A673 (cell line): Measurements from ENCODE around the gene MAP1S. TPM values are rescaled to one million over a fixed set of nuclear protein-coding genes. Genes with fewer than 3 reads are reported as not detected.

Source experiments
- BruUV-seq: library from RNA; stranded (reverse); fragments of 400-500 nt; replicated peaks from 2 replicates; lab custom pipeline; 2021; lab: Mats Ljungman, UMichigan
- CTCF ChIA-PET: fragments of 300-600 bp; sonication (Branson Sonifier 250); formaldehyde crosslinking; loops from one replicate; lab custom pipeline; 2022; ENCODE audit warnings: antibody characterized with exemption; lab: Charles Lee
- POLR2A ChIA-PET: fragments of 300-600 bp; sonication (Branson Sonifier 250); formaldehyde crosslinking; loops from one replicate; lab custom pipeline; 2022; ENCODE audit warnings: antibody characterized with exemption; ENCODE audit not compliant: low non-redundant PET; lab: Charles Lee
- DNase-seq: peaks from one replicate; pipeline ENCODE4 v3.0.0-alpha.2; 2015; ENCODE audit warnings: low spot score
- H3K27ac ChIP-seq: fragments of 200-600 bp; sonication (generic); 2 replicates; pipeline ENCODE4 v1.5.1; 2016; ENCODE audit warnings: mixed run types, low read depth, mild to moderate bottlenecking, mixed read lengths, antibody characterized with exemption, low read length; ENCODE audit not compliant: poor library complexity, severe bottlenecking
- H3K27me3 ChIP-seq: fragments of 200-600 bp; sonication (generic); replicated peaks from 2 replicates; pipeline ENCODE4 v1.6.1; 2017; ENCODE audit warnings: mixed run types, low read depth, mild to moderate bottlenecking, mixed read lengths, antibody characterized with exemption, low read length; ENCODE audit not compliant: insufficient read depth, poor library complexity
- H3K36me3 ChIP-seq: fragments of 200-600 bp; sonication (generic); 2 replicates; pipeline ENCODE4 v1.6.1; 2016; ENCODE audit warnings: mixed run types, mild to moderate bottlenecking, mixed read lengths, antibody characterized with exemption, low read length; ENCODE audit not compliant: insufficient read depth, poor library complexity, severe bottlenecking
- H3K4me1 ChIP-seq: fragments of 200-600 bp; sonication (generic); 2 replicates; pipeline ENCODE4 v1.6.1; 2017; ENCODE audit warnings: mixed run types, mild to moderate bottlenecking, mixed read lengths, antibody characterized with exemption, low read length; ENCODE audit not compliant: insufficient read depth, poor library complexity, severe bottlenecking
- H3K4me3 ChIP-seq: fragments of 200-600 bp; sonication (generic); 2 replicates; pipeline ENCODE4 v1.5.1; 2016; ENCODE audit warnings: low read depth, mixed run types, mild to moderate bottlenecking, mixed read lengths, low read length; ENCODE audit not compliant: poor library complexity, severe bottlenecking
- H3K9me3 ChIP-seq: fragments of 200-600 bp; sonication (generic); 2 replicates; pipeline ENCODE4 v1.6.1; 2016; ENCODE audit warnings: mixed run types, low read depth, mild to moderate bottlenecking, mixed read lengths, antibody characterized with exemption, low read length; ENCODE audit not compliant: poor library complexity, severe bottlenecking
- EZH2 ChIP-seq: fragments of 200-600 bp; sonication (generic); IDR thresholded peaks from 2 replicates; pipeline ENCODE4 v1.6.1; 2017; ENCODE audit warnings: borderline replicate concordance, low read depth, mild to moderate bottlenecking, mixed read lengths, antibody characterized with exemption, low read length; ENCODE audit not compliant: poor library complexity, severe bottlenecking
- intact Hi-C: fragments of 100-400 bp; cut with micrococcal nuclease; formaldehyde crosslinking; loops from one replicate; pipeline ENCODE4 v1.10.0; 2022; ENCODE audit not compliant: unreplicated experiment
- total RNA-seq: library from RNA; stranded (reverse); gene quantifications from 2 replicates; pipeline ENCODE4 v1.2.3, GENCODE V29; 2021
- TF ChIP-seq, protein P1 (sequence below): fragments of 300-800, 200-600 bp; sonication (generic); conservative IDR thresholded peaks from 2 replicates; pipeline ENCODE4 v1.5.1; 2017; ENCODE audit warnings: low read depth, mild to moderate bottlenecking, antibody characterized with exemption, low read length, moderate library complexity, mixed read lengths

Gene MAP1S
- total RNA-seq, 1 experiment from 2014 or later = 87.3 TPM

DNA sequence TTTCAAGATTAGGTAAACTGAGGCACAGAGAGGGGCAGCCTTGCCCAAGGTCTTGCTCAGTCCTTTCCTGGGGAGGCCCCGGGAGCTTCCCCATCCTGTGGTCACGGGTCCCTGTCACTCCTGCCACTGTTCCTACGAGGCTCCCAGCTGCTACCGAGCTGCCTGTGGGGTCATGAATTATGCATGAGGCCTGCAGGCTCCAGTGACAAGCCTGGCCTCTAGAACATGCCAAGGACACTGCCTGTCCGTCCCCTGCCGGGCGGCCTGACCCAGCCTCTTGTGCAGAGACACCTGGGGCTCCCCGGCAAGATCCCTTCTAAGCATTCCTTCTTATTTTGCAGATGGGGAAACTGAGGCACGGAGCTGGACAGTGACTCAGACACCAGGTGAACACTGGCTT lies 34.7 kb downstream of the MAP1S start:
- DNase-seq = peak; percentile 44
- peaks cover 12% of the 10 kb centered on the region for H3K4me1 ChIP-seq
- POLR2A ChIA-PET = no interaction called here
- H3K36me3 ChIP-seq = no peaks in the 10 kb centered on the region
- CTCF ChIA-PET = no interaction called here
- no TSS peak for BruUV-seq
- no peak overlapping the region for H3K4me3 ChIP-seq
- TF ChIP-seq EZH2 = no peak
- TF ChIP-seq, protein P1, sequence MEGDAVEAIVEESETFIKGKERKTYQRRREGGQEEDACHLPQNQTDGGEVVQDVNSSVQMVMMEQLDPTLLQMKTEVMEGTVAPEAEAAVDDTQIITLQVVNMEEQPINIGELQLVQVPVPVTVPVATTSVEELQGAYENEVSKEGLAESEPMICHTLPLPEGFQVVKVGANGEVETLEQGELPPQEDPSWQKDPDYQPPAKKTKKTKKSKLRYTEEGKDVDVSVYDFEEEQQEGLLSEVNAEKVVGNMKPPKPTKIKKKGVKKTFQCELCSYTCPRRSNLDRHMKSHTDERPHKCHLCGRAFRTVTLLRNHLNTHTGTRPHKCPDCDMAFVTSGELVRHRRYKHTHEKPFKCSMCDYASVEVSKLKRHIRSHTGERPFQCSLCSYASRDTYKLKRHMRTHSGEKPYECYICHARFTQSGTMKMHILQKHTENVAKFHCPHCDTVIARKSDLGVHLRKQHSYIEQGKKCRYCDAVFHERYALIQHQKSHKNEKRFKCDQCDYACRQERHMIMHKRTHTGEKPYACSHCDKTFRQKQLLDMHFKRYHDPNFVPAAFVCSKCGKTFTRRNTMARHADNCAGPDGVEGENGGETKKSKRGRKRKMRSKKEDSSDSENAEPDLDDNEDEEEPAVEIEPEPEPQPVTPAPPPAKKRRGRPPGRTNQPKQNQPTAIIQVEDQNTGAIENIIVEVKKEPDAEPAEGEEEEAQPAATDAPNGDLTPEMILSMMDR = no peak
- H3K27me3 ChIP-seq = no peaks in the 10 kb centered on the region
- no peak overlapping the region for H3K27ac ChIP-seq
- intact Hi-C loops = no loop called here
- no peaks in the 10 kb centered on the region for H3K9me3 ChIP-seq

DNA sequence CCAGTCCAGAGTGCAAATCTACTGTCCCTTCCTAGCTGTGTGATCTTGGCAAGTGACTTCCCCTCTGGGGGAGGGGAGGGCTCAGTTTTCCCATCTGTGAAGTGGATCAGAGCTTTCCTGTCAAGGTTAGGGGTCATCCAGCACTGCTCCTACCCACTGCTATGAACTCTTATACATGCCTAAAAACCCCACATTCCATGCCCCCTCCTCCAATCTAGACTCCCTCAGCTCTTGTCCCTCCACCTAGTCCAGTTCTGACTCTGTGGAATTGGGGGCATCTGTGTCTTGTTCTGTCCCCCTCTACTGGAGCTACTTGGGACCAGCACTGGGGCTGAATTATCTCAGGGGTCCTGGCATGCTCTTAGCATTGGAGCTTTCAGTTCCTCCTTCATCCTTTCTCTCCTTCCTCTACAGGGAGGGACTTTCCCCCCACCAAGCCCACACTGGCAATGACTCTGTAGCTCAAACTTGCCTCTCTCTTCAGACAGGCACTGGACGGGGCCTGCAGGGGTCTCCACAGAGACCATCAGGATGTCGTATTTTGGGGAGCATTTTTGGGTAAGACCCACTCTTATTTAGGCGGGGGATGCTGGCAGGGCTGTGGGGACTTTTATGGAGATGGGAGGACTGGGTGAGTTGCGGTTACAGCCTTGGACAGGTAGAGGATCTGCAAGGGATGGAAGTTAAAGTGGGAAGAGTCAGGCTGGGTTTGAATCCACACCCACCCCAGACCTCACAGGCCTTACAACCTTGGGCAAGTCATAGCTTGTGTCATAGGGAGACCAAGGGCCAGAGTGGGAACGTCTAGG lies 35.6 kb downstream of the MAP1S start:
- H3K4me3 ChIP-seq = no peak overlapping the region
- DNase-seq = no peak
- no TSS peak for BruUV-seq
- no peak for TF ChIP-seq EZH2
- TF ChIP-seq, protein P1 = no peak
- no peaks in the 10 kb centered on the region for H3K9me3 ChIP-seq
- CTCF ChIA-PET = no interaction called here
- H3K27me3 ChIP-seq = no peaks in the 10 kb centered on the region
- no peaks in the 10 kb centered on the region for H3K36me3 ChIP-seq
- peaks cover 12% of the 10 kb centered on the region for H3K4me1 ChIP-seq
- intact Hi-C loops = no loop called here
- POLR2A ChIA-PET = no interaction called here
- H3K27ac ChIP-seq = no peak overlapping the region

DNA sequence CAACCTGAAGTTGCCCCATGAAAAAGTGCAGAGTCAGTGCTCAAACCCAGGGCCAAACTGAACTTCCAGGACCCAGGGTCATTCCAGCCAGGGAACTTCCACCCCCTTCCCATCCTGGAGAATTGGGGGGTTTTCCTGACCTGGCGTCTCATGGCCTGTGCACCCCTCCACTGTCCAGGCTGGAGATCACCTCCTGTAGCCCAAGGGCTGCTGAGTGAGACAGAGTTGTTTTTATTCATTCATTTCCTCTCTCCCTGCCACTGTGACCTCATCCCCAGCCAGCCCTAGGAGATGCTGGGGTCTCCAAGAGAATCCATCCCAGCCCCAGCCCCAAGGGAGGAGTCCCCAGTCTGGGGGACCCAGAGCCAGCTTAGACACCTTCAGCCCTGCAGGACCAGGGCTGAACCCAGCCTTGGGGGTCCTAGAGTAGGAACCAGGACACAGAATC lies 36.2 kb downstream of the MAP1S start:
- H3K27ac ChIP-seq = no peak overlapping the region
- no peaks in the 10 kb centered on the region for H3K36me3 ChIP-seq
- TF ChIP-seq, protein P1 = no peak
- no peak for TF ChIP-seq EZH2
- ChIA-PET CTCF (no interaction called here), POLR2A (no interaction called here)
- H3K27me3 ChIP-seq = no peaks in the 10 kb centered on the region
- no peak overlapping the region for H3K4me3 ChIP-seq
- no TSS peak for BruUV-seq
- no peak for DNase-seq
- no peaks in the 10 kb centered on the region for H3K9me3 ChIP-seq
- peaks cover 12% of the 10 kb centered on the region for H3K4me1 ChIP-seq
- intact Hi-C loops = no loop called here
